Spleen (tissue), 11 donors: ENCODE results near the gene REPS2. TPM values are rescaled to one million over a fixed set of nuclear protein-coding genes. Genes with fewer than 3 reads are reported as not detected.

Experiments used
- DNase-seq: peaks from one replicate; pipeline ENCODE4 v3.0.0-alpha.2; 2020
- H3K27ac ChIP-seq, 8 donors: fragments of 200-600 bp; sonication (generic) in 7 of 8; 1 replicate in 4 of 8; 2 replicates in 4 of 8; pipeline versions ENCODE4 v1.5.0 to v1.8.0; 2016 to 2021; ENCODE audit warnings: inconsistent platforms in 4 of 8, mild to moderate bottlenecking in 4 of 8, moderate library complexity in 1 of 8
- H3K27me3 ChIP-seq, 7 donors: fragments of 200-600 bp; sonication (generic) in 6 of 7; replicated peaks in 1 of 7; 1 replicate in 4 of 7; 2 replicates in 3 of 7; pipeline versions ENCODE4 v1.5.0 to v1.8.0; 2016 to 2021; ENCODE audit warnings: inconsistent platforms in 3 of 7, mild to moderate bottlenecking in 1 of 7
- H3K36me3 ChIP-seq, 6 donors: fragments of 200-600 bp; sonication (generic) in 5 of 6; 1 replicate in 4 of 6; 2 replicates in 2 of 6; pipeline versions ENCODE4 v1.5.0 to v1.8.0; 2016 to 2021; ENCODE audit warnings: inconsistent platforms in 2 of 6
- H3K4me1 ChIP-seq, 6 donors: fragments of 200-600 bp; sonication (generic) in 5 of 6; 1 replicate in 3 of 6; 2 replicates in 3 of 6; pipeline versions ENCODE4 v1.5.0 to v1.8.0; 2016 to 2021; ENCODE audit warnings: inconsistent platforms in 3 of 6
- H3K4me3 ChIP-seq, 8 donors: fragments of 200-600 bp; sonication (generic) in 7 of 8; 1 replicate in 4 of 8; 2 replicates in 4 of 8; pipeline versions ENCODE4 v1.5.0 to v1.8.0; 2016 to 2021; ENCODE audit warnings: inconsistent platforms in 4 of 8, mild to moderate bottlenecking in 4 of 8, moderate library complexity in 2 of 8
- H3K9me3 ChIP-seq, 8 donors: fragments of 200-600 bp; sonication (generic) in 7 of 8; 1 replicate in 4 of 8; 2 replicates in 4 of 8; pipeline versions ENCODE4 v1.5.0 to v1.8.0; 2016 to 2021; ENCODE audit warnings: inconsistent platforms in 4 of 8
- CTCF ChIP-seq, 11 experiments: fragments of 200-600 bp in 7 of 11; fragments of 450-650 bp in 4 of 11; sonication (generic) in 4 of 11; IDR thresholded peaks in 8 of 11; conservative IDR thresholded peaks in 3 of 11; 1 replicate in 7 of 11; 2 replicates in 4 of 11; pipeline versions ENCODE4 v1.4.0 to v1.8.0; 2016 to 2021; ENCODE audit warnings: antibody characterized with exemption in 11 of 11, inconsistent platforms in 4 of 11, mild to moderate bottlenecking in 1 of 11
- POLR2A ChIP-seq, 3 donors: fragments of 450-650 bp; IDR thresholded peaks; one replicate each; pipeline ENCODE4 v1.5.1; 2017; ENCODE audit warnings: antibody characterized with exemption in 3 of 3, mild to moderate bottlenecking in 1 of 3
- POLR2AphosphoS5 ChIP-seq, 3 donors: sonication (generic); formaldehyde crosslinking; IDR thresholded peaks; one replicate each; pipeline ENCODE4 v1.5.1; 2017; ENCODE audit warnings: antibody characterized with exemption in 3 of 3
- WGBS, 5 donors: extraction: QIAGEN DNeasy Blood & Tissue Kit in 3 of 5; methylation state at CpG; one replicate each; pipeline versions ENCODE4 v1.1.5 to v1.1.7; 2013 to 2018; 5-methylcytosine and 5-hydroxymethylcytosine counted together
- intact Hi-C: fragments of 100-400 bp; cut with DNase I; formaldehyde crosslinking; loops from one replicate; pipeline ENCODE4 v1.15.0; 2023; ENCODE audit warnings: low total_unique reads
- polyA plus RNA-seq, 3 donors: library from polyadenylated mRNA; stranded (reverse); fragments of 200-250 nt; gene quantifications; one replicate each; pipeline ENCODE4 v1.2.1, GENCODE V29; 2013
- total RNA-seq, 7 donors: library from RNA; depleted of rRNA in 3 of 7; stranded (reverse); fragments of >200 nt in 3 of 7; fragmentation: NEBNext Ultra II Directional in 4 of 7; extraction: Animal tissue kit (Norgen Biotek cat#: 25700) in 4 of 7; gene quantifications; one replicate each; pipeline versions ENCODE4 v1.1.0 to v1.2.1, GENCODE V29; 2016 to 2021
- donor health status: healthy with polysubstance abuse.
- donor health status: DM: no; HTN: no; CAD: no; lungs with moderate emphysema.
- donor health status: DM: no; HTN: no; CAD: no.
- donor health status: Bipolar disorder and iron deficiency.
- donor health status: healthy.
- donor health status: DM: no; HTN: no; CAD: no.
- donor health status: DM: yes; HTN: yes; CAD: no.

Gene REPS2
- total and polyA plus RNA-seq, 10 donors, result 1.5 to 18.3 (median 8.0) TPM

GRCh38 chrX:17047224-17047623, 100.8 kb downstream of the REPS2 start:
- Histone ChIP-seq H3K9me3 (no peaks in the 10 kb centered on the region), H3K4me1 (no peaks in the 10 kb centered on the region), H3K27ac (no peak overlapping the region), H3K36me3 (peaks cover 0 to 21% (median 0%) of the 10 kb centered on the region in 6 donors), H3K27me3 (no peaks in the 10 kb centered on the region), H3K4me3 (no peak overlapping the region)
- 69 to 92% (median 84%) methylated on average over 7 of the region's 7 CpGs for WGBS, 5 donors
- DNase-seq, result no peak
- no peak for TF ChIP-seq CTCF (IDR thresholded peaks at IDR 0.05 in 8 of 11, conservative IDR thresholded peaks at IDR 0.05 in 3 of 11)
- TF ChIP-seq POLR2AphosphoS5 (IDR thresholded peaks at IDR 0.05), result no peak
- no peak for TF ChIP-seq POLR2A (IDR thresholded peaks at IDR 0.05)
- intact Hi-C loops, result loop anchor here (10.0 kb wide), 2 partner anchors 162 to 222 kb away; no protein-coding TSS in a partner anchor

- TF ChIP-seq POLR2A (IDR thresholded peaks at IDR 0.05) (no peak), POLR2AphosphoS5 (IDR thresholded peaks at IDR 0.05) (no peak), CTCF (IDR thresholded peaks at IDR 0.05 in 8 of 11, conservative IDR thresholded peaks at IDR 0.05 in 3 of 11) (no peak)
- DNase-seq, result no peak
- H3K9me3 ChIP-seq, result no peaks in the 10 kb centered on the region
- H3K4me1 ChIP-seq, result no peaks in the 10 kb centered on the region
- H3K4me3 ChIP-seq, result no peak overlapping the region
- peaks cover 0 to 20% (median 0%) of the 10 kb centered on the region in 6 donors for H3K36me3 ChIP-seq
- no peaks in the 10 kb centered on the region for H3K27me3 ChIP-seq
- intact Hi-C loops, result no loop called here
- H3K27ac ChIP-seq, result no peak overlapping the region
Measured at GRCh38 chrX:17052210-17052609, 105.8 kb downstream of the REPS2 start.

GRCh38 chrX:17052793-17053192, 106.3 kb downstream of the REPS2 start:
- Histone ChIP-seq H3K4me1 (no peaks in the 10 kb centered on the region), H3K27me3 (peaks cover 0 to 3% (median 0%) of the 10 kb centered on the region in 7 donors), H3K4me3 (no peak overlapping the region), H3K9me3 (no peaks in the 10 kb centered on the region), H3K27ac (no peak overlapping the region), H3K36me3 (peaks cover 0 to 14% (median 0%) of the 10 kb centered on the region in 6 donors)
- no peak for DNase-seq
- TF ChIP-seq POLR2A (IDR thresholded peaks at IDR 0.05), result no peak
- intact Hi-C loops, result no loop called here
- 74 to 93% (median 89%) methylated on average over 2 of the region's 2 CpGs for WGBS, 5 donors

- WGBS, 5 donors, result 57 to 78% (median 65%) methylated on average over 5 of the region's 5 CpGs
- intact Hi-C loops, result no loop called here
- DNase-seq, result no peak
- no peak overlapping the region for H3K27ac ChIP-seq
- H3K4me1 ChIP-seq, result no peaks in the 10 kb centered on the region
- TF ChIP-seq POLR2A (IDR thresholded peaks at IDR 0.05) (no peak), CTCF (IDR thresholded peaks at IDR 0.05 in 8 of 11, conservative IDR thresholded peaks at IDR 0.05 in 3 of 11) (no peak), POLR2AphosphoS5 (IDR thresholded peaks at IDR 0.05) (no peak)
- H3K27me3 ChIP-seq, result peaks cover 0 to 4% (median 0%) of the 10 kb centered on the region in 7 donors
- H3K4me3 ChIP-seq, result no peak overlapping the region
- peaks cover 0 to 7% (median 0%) of the 10 kb centered on the region in 6 donors for H3K36me3 ChIP-seq
- H3K9me3 ChIP-seq, result no peaks in the 10 kb centered on the region
Measured at GRCh38 chrX:17053502-17053901, 107.0 kb downstream of the REPS2 start.
